ENCODE data around the gene SCGB3A1. TPM values are rescaled to one million over a fixed set of nuclear protein-coding genes. Genes with fewer than 3 reads are reported as not detected.

SCGB3A1 gene
- total and polyA plus RNA-seq, 10 donors = 1.7 to 12.1 (median 7.1) TPM; not detected in 1

DNA sequence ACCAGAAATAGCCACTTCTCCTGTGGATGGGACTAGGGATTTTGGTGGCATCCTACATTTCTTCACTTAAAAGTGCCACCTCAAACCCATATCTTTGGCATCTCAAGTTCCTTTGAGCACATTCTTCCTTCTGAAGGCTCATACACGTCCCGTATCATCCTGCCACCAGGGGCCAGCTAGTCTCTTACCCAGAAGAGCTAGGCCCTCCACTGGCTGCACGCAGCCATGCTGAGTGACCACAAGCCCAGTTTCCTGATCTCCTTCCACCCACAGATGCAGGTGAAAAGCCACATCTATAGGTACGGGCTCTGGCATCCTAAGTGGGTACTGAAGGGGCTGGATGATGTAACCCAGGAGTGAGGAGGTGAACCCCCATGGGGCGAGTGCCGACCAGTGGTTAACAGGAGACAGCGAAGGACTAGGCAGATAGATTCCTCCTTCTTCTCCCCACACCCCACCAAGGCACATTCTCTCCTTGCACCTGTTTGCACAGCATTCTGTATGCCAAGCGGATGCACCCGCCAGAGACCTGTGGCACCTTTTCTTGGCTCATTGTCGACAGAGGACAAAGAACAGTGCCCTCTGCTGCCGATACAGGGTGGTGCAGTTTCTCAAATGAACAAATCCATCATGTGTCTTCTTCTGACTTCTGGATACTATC, 14.4 kb upstream of the SCGB3A1 start:
- Histone ChIP-seq H3K27ac (no peak overlapping the region), H3K4me3 (no peak overlapping the region), H3K36me3 (peaks cover 0 to 20% (median 0%) of the 10 kb centered on the region in 6 donors), H3K27me3 (replicated peaks in 1 of 7) (peaks cover 0 to 6% (median 0%) of the 10 kb centered on the region in 7 donors), H3K9me3 (no peaks in the 10 kb centered on the region), H3K4me1 (peaks cover 0 to 7% (median 0%) of the 10 kb centered on the region in 6 donors)
- DNase-seq = peak; percentile 72
- TF ChIP-seq POLR2A (IDR thresholded peaks at IDR 0.05) (no peak), CTCF (IDR thresholded peaks at IDR 0.05 in 8 of 11, conservative IDR thresholded peaks at IDR 0.05 in 3 of 11) (peak; percentile 17 to 78 (median 64)), POLR2AphosphoS5 (IDR thresholded peaks at IDR 0.05) (no peak)
- 55 to 63% (median 57%) methylated on average over 11 of the region's 11 CpGs for WGBS, 5 donors
- intact Hi-C loops (cut with DNase I; ENCODE audit: low total_unique reads) = no loop called here

DNA sequence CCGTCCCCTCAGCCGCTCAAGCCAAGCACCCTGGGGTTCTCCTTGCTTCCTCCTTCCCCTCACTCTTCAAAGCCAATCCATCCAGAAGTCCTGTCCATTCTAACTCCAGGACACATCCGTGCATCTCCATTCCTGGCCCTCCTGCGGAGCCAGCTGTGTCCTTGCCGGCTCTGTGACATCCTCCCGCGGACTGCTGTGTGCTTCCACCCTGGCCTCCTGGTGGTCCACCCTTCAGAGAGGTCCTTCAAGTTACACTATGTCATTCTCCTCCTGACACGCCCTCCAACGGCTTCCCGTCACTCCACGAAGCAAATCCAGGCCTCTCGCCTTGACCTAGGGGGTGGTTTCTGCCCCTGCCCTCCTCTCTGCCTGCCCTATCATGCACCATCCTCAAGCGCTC, 13.0 kb upstream of the SCGB3A1 start:
- intact Hi-C loops (cut with DNase I; ENCODE audit: low total_unique reads) = no loop called here
- H3K27ac ChIP-seq = no peak overlapping the region

GRCh38 chr5:180603076-180603594, 11.8 kb upstream of the SCGB3A1 start:
- Histone ChIP-seq H3K27me3 (replicated peaks in 1 of 7) (no peaks in the 10 kb centered on the region), H3K4me1 (peaks cover 0 to 7% (median 0%) of the 10 kb centered on the region in 6 donors), H3K9me3 (no peaks in the 10 kb centered on the region), H3K36me3 (no peaks in the 10 kb centered on the region), H3K27ac (peak overlapping the region in 2 of 8 donors; percentile 8 to 33), H3K4me3 (no peak overlapping the region)
- DNase-seq = peak; percentile 69
- intact Hi-C loops (cut with DNase I; ENCODE audit: low total_unique reads) = no loop called here
- WGBS, 5 donors = 87 to 91% (median 90%) methylated on average over 5 to 19 of the region's 19 CpGs
- TF ChIP-seq POLR2AphosphoS5 (IDR thresholded peaks at IDR 0.05) (no peak), CTCF (IDR thresholded peaks at IDR 0.05 in 8 of 11, conservative IDR thresholded peaks at IDR 0.05 in 3 of 11) (no peak)

More for the DNA sequence above, 13.0 kb upstream of the SCGB3A1 start:
- Histone ChIP-seq H3K36me3 (peaks cover 0 to 9% (median 0%) of the 10 kb centered on the region in 6 donors), H3K4me3 (no peak overlapping the region), H3K4me1 (peaks cover 0 to 7% (median 0%) of the 10 kb centered on the region in 6 donors), H3K9me3 (no peaks in the 10 kb centered on the region), H3K27me3 (replicated peaks in 1 of 7) (peaks cover 0 to 2% (median 0%) of the 10 kb centered on the region in 7 donors)
- WGBS, 5 donors = 59 to 75% (median 69%) methylated on average over 13 of the region's 13 CpGs
- peak; percentile 70 for DNase-seq
- TF ChIP-seq CTCF (IDR thresholded peaks at IDR 0.05 in 8 of 11, conservative IDR thresholded peaks at IDR 0.05 in 3 of 11) (no peak), POLR2AphosphoS5 (IDR thresholded peaks at IDR 0.05) (peak in 2 of 3 donors; percentile 18 to 44)

DNA sequence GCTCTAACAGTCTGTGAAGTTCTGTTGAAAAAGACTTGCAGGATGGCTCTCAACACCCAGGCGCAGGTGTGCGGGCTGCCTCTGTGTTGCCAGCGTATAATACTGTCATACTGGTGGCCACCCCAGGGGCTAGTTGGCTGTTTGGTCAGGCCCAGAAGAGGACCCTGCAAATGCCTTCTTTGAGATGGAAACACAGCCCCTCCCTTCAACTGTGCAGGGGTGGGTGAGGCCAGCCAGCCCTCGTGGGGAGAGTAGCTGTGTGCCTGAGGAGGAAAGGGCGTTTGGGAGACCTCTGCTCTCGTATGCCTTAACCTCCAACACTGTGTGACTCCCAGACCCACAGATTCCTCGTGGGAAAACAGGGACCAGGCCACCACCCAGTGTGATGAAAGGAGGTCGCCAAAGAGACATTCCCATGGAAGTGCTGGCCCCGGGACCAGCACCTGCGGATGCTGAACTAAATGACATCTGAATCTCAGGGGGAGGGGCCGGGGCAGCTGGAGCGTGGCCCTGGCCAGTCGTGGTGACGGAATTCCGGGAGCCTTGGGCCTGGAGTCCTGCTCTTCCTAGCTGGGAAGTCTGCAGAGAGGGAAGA, 11.3 kb upstream of the SCGB3A1 start:
- TF ChIP-seq POLR2A (IDR thresholded peaks at IDR 0.05) (no peak), POLR2AphosphoS5 (IDR thresholded peaks at IDR 0.05) (peak in 2 of 3 donors; percentile 15 to 49), CTCF (IDR thresholded peaks at IDR 0.05 in 8 of 11, conservative IDR thresholded peaks at IDR 0.05 in 3 of 11) (no peak)
- Histone ChIP-seq H3K4me1 (peaks cover 0 to 7% (median 0%) of the 10 kb centered on the region in 6 donors), H3K27ac (peak overlapping the region in 1 of 8 donors; percentile 8), H3K4me3 (no peak overlapping the region), H3K9me3 (no peaks in the 10 kb centered on the region), H3K36me3 (no peaks in the 10 kb centered on the region), H3K27me3 (replicated peaks in 1 of 7) (no peaks in the 10 kb centered on the region)
- intact Hi-C loops (cut with DNase I; ENCODE audit: low total_unique reads) = no loop called here
- DNase-seq = no peak
- 66 to 77% (median 76%) methylated on average over 10 to 15 of the region's 15 CpGs for WGBS, 5 donors
